Colon (tissue), 2 donors: Measurements from ENCODE around the gene ERICH3.

Source experiments
- FAIRE-seq: peaks from 2 replicates; lab custom pipeline; 2012; peaks lifted over from hg19 to GRCh38; lab: Jason Lieb, UNC
- donor health status: control.
- donor health status: control.

ERICH3 gene

GRCh38 chr1:74673351-74674111 is at the start of gene ERICH3:
Gene ERICH3 (minus strand): TSS chr1:74673792. CDS start chr1:74673519, 273 bp downstream.
- no peak for FAIRE-seq

- FAIRE-seq: no peak
These were observed 44.0 kb upstream of the ERICH3 start for GRCh38 chr1:74717626-74718025.

GRCh38 chr1:74716822-74717221 is 43.2 kb upstream of the ERICH3 start:
- FAIRE-seq: no peak

- FAIRE-seq: no peak
These were observed 42.2 kb upstream of the ERICH3 start for GRCh38 chr1:74715806-74716205.

GRCh38 chr1:74715236-74715502 is 41.6 kb upstream of the ERICH3 start:
- FAIRE-seq: no peak

- no peak for FAIRE-seq
These were observed 41.0 kb upstream of the ERICH3 start for GRCh38 chr1:74714429-74715235.

GRCh38 chr1:74713849-74714248 is 40.3 kb upstream of the ERICH3 start:
- no peak for FAIRE-seq

- FAIRE-seq: no peak
These were observed 39.3 kb upstream of the ERICH3 start for GRCh38 chr1:74712881-74713280.

GRCh38 chr1:74703386-74704182 is 30.0 kb upstream of the ERICH3 start:
- FAIRE-seq: no peak

GRCh38 chr1:74699331-74699730 is 25.7 kb upstream of the ERICH3 start:
- no peak for FAIRE-seq

GRCh38 chr1:74697832-74698231 is 24.2 kb upstream of the ERICH3 start:
- FAIRE-seq: no peak

GRCh38 chr1:74693473-74693872 is 19.9 kb upstream of the ERICH3 start:
- no peak for FAIRE-seq

- FAIRE-seq: no peak
These were observed 17.3 kb upstream of the ERICH3 start for GRCh38 chr1:74690909-74691308.

- FAIRE-seq: no peak
These were observed 16.7 kb upstream of the ERICH3 start for GRCh38 chr1:74690364-74690696.

- no peak for FAIRE-seq
These were observed 16.2 kb upstream of the ERICH3 start for GRCh38 chr1:74689621-74690363.

GRCh38 chr1:74686928-74687327 is 13.3 kb upstream of the ERICH3 start:
- no peak for FAIRE-seq

- no peak for FAIRE-seq
These were observed 10.7 kb upstream of the ERICH3 start for GRCh38 chr1:74684301-74684700.

GRCh38 chr1:74683656-74684055 is 10.1 kb upstream of the ERICH3 start:
- no peak for FAIRE-seq

- FAIRE-seq: no peak
These were observed 8.3 kb upstream of the ERICH3 start for GRCh38 chr1:74681851-74682250.

GRCh38 chr1:74681449-74681848 is 7.9 kb upstream of the ERICH3 start:
- FAIRE-seq: no peak

GRCh38 chr1:74681001-74681400 is 7.4 kb upstream of the ERICH3 start:
- FAIRE-seq: no peak

GRCh38 chr1:74679811-74680210 is 6.2 kb upstream of the ERICH3 start:
- FAIRE-seq: no peak
